Keratinocyte (primary cell): ENCODE data around the gene ZFYVE26. TPM values are rescaled to one million over a fixed set of nuclear protein-coding genes. Genes with fewer than 3 reads are reported as not detected.

Experiments
- DNase-seq: peaks from one replicate; pipeline ENCODE4 v3.0.0-alpha.2; 2011; ENCODE audit warnings: low read depth, missing footprints, low spot score
- FAIRE-seq: peaks from 2 replicates; lab custom pipeline; 2011; peaks lifted over from hg19 to GRCh38; lab: Jason Lieb, UNC
- H2AFZ ChIP-seq: 2 replicates; pipeline ENCODE4 v1.6.0; 2012; ENCODE audit warnings: low read length, control low read depth, inconsistent platforms; ENCODE audit not compliant: control insufficient read depth
- H3K27ac ChIP-seq: 2 replicates; pipeline ENCODE4 v1.5.1; 2011; ENCODE audit warnings: low read length; ENCODE audit not compliant: control insufficient read depth, insufficient read depth
- H3K27me3 ChIP-seq: 3 replicates; pipeline ENCODE4 v1.6.0; 2011; ENCODE audit warnings: low read length; ENCODE audit not compliant: control insufficient read depth, insufficient read depth; ENCODE audit errors: extremely low read depth
- H3K36me3 ChIP-seq, 2 experiments: 2 replicates in 1 of 2; 3 replicates in 1 of 2; pipeline ENCODE4 v1.5.1; 2011; ENCODE audit warnings: low read length in 2 of 2, mild to moderate bottlenecking in 1 of 2; ENCODE audit not compliant: control insufficient read depth in 2 of 2, insufficient read depth in 2 of 2; ENCODE audit errors: extremely low read depth in 1 of 2
- H3K4me1 ChIP-seq: 3 replicates; pipeline ENCODE4 v1.5.1; 2011; ENCODE audit warnings: low read length; ENCODE audit not compliant: control insufficient read depth, insufficient read depth; ENCODE audit errors: extremely low read depth
- H3K4me2 ChIP-seq: 3 replicates; pipeline ENCODE4 v1.6.0; 2011; ENCODE audit warnings: low read depth, low read length; ENCODE audit not compliant: control insufficient read depth, insufficient read depth; ENCODE audit errors: extremely low read depth
- H3K4me3 ChIP-seq, 3 experiments: fragments of 200-600 bp in 1 of 3; sonication (generic) in 1 of 3; 2 replicates in 2 of 3; 3 replicates in 1 of 3; pipeline ENCODE4 v1.5.1; 2011 to 2016; ENCODE audit warnings: low read length in 3 of 3, mild to moderate bottlenecking in 3 of 3, control low read depth in 2 of 3, inconsistent platforms in 1 of 3, low read depth in 1 of 3, mixed read lengths in 1 of 3, mixed run types in 1 of 3, moderate library complexity in 1 of 3; ENCODE audit not compliant: control insufficient read depth in 2 of 3, insufficient read depth in 2 of 3; ENCODE audit errors: extremely low read depth in 1 of 3
- H3K79me2 ChIP-seq: 2 replicates; pipeline ENCODE4 v1.6.0; 2012; ENCODE audit warnings: low read length; ENCODE audit not compliant: control insufficient read depth, insufficient read depth
- H3K9ac ChIP-seq: 3 replicates; pipeline ENCODE4 v1.6.0; 2011; ENCODE audit warnings: low read length; ENCODE audit not compliant: control insufficient read depth, insufficient read depth; ENCODE audit errors: extremely low read depth
- H3K9me1 ChIP-seq: 3 replicates; pipeline ENCODE4 v1.6.0; 2011; ENCODE audit warnings: low read length; ENCODE audit not compliant: control insufficient read depth, insufficient read depth; ENCODE audit errors: extremely low read depth
- H3K9me3 ChIP-seq: 2 replicates; pipeline ENCODE4 v1.5.1; 2012; ENCODE audit warnings: low read depth, low read length; ENCODE audit not compliant: control insufficient read depth
- H4K20me1 ChIP-seq: 3 replicates; pipeline ENCODE4 v1.6.0; 2011; ENCODE audit warnings: low read length; ENCODE audit not compliant: control insufficient read depth, insufficient read depth; ENCODE audit errors: extremely low read depth
- EZH2 ChIP-seq: IDR thresholded peaks from one replicate; pipeline ENCODE4 v1.6.1; 2012; ENCODE audit warnings: inconsistent platforms, mild to moderate bottlenecking, low read length, moderate library complexity
- dilution Hi-C: fragments of 300-500 bp; cut with MboI; formaldehyde crosslinking; loops from one replicate; pipeline ENCODE4 v1.7.0; 2020; ENCODE audit warnings: low sequenced_read_pairs; ENCODE audit not compliant: extremely low pct_ligation_motif_present
- polyA plus RNA-seq, 5 experiments: library from polyadenylated mRNA; depleted of rRNA in 3 of 5; stranded (reverse) in 3 of 5; stranded (forward) in 1 of 5; unstranded in 1 of 5; fragments of >200 nt; gene quantifications; 1 replicate in 1 of 5; 2 replicates in 3 of 5; 3 replicates in 1 of 5; pipeline versions ENCODE4 v1.2.1 to v1.2.3, GENCODE V29; 2011 to 2012; ENCODE audit warnings: missing spikeins in 2 of 5, low read depth in 1 of 5, low replicate concordance in 1 of 5
- TF ChIP-seq, protein P1 (sequence below), 3 experiments: IDR thresholded peaks in 1 of 3; conservative IDR thresholded peaks in 1 of 3; optimal IDR thresholded peaks in 1 of 3; 2 replicates in 2 of 3; 3 replicates in 1 of 3; pipeline versions ENCODE3 to v1.5.1; 2011; ENCODE audit warnings: low read length in 3 of 3, mild to moderate bottlenecking in 3 of 3, moderate library complexity in 2 of 3, control low read depth in 1 of 3, inconsistent platforms in 1 of 3; ENCODE audit not compliant: insufficient read depth in 2 of 3; ENCODE audit errors: extremely low read depth in 1 of 3

The ZFYVE26 gene
- polyA plus RNA-seq, 1 donor (not counting 4 experiments of a cell fraction or from before 2014, with no cell fraction given): 9.8 TPM

DNA sequence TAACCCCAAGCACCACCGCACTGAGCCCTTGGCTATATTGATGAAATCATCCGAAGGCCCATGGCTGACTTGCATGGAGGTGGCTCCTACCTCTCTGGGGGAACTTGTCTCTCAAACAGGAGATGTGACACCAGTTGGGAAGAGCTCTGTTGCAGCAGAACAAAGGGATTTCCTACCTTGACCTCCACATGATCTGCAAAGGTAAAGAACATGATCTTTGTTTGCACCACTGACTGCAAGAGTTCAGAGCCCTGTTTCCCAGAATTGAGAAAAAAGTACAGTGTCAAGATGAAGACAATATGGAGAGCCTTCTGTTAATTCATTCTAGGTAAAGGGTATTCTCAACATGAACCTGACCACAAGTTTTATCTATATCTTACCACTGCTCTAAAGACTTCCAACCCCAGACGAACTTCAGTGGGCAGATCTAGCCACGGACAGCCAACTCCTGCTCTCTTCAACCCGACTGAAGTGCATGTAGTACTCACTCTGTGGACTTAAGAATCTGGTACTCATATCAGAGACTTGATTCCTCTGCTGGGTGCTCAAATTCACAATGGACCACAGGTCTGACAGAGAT lies 32.1 kb downstream of the ZFYVE26 start:
- Histone ChIP-seq H3K4me2 (no peak overlapping the region), H3K4me3 (no peak overlapping the region), H3K9me1 (no peaks in the 10 kb centered on the region), H2AFZ (no peak overlapping the region), H4K20me1 (no peaks in the 10 kb centered on the region), H3K9me3 (no peaks in the 10 kb centered on the region), H3K36me3 (peaks cover 23 to 45% of the 10 kb centered on the region in 2 experiments), H3K27me3 (no peaks in the 10 kb centered on the region), H3K79me2 (no peaks in the 10 kb centered on the region), H3K9ac (no peak overlapping the region), H3K4me1 (no peaks in the 10 kb centered on the region), H3K27ac (no peak overlapping the region)
- FAIRE-seq (no peak), DNase-seq (no peak)
- TF ChIP-seq EZH2: no peak
- TF ChIP-seq, protein P1, sequence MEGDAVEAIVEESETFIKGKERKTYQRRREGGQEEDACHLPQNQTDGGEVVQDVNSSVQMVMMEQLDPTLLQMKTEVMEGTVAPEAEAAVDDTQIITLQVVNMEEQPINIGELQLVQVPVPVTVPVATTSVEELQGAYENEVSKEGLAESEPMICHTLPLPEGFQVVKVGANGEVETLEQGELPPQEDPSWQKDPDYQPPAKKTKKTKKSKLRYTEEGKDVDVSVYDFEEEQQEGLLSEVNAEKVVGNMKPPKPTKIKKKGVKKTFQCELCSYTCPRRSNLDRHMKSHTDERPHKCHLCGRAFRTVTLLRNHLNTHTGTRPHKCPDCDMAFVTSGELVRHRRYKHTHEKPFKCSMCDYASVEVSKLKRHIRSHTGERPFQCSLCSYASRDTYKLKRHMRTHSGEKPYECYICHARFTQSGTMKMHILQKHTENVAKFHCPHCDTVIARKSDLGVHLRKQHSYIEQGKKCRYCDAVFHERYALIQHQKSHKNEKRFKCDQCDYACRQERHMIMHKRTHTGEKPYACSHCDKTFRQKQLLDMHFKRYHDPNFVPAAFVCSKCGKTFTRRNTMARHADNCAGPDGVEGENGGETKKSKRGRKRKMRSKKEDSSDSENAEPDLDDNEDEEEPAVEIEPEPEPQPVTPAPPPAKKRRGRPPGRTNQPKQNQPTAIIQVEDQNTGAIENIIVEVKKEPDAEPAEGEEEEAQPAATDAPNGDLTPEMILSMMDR (optimal IDR thresholded peaks at IDR 0.05 in 1 of 3, IDR thresholded peaks at IDR 0.05 in 1 of 3, conservative IDR thresholded peaks at IDR 0.05 in 1 of 3; ENCODE audit: extremely low read depth in 1 of 3, insufficient read depth in 2 of 3, low read length in 3 of 3): no peak
- dilution Hi-C loops: no loop called here

DNA sequence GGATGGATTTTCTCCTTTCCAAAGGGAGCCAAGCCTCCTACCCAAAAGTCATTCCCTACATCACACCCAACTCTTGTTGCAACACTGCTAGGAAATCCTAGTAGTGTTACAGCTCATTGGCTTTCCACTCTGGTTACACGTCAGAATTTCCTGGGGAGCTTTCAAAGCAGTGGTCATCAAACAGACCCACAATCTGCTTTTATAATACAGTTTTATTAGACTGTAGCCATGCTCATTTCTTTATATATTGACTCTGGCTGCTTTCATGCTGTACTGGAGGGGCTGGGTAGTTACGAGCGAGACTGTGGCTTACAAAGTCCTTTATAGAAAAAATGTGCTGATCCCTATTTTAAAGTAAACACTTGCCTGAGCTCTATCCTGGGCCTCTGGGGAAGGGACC lies 34.3 kb downstream of the ZFYVE26 start:
- dilution Hi-C loops: no loop called here
- no peak overlapping the region for H3K4me2 ChIP-seq
- no peaks in the 10 kb centered on the region for H3K79me2 ChIP-seq
- peaks cover 29 to 47% of the 10 kb centered on the region in 2 experiments for H3K36me3 ChIP-seq
- DNase-seq (no peak), FAIRE-seq (no peak)
- no peaks in the 10 kb centered on the region for H4K20me1 ChIP-seq
- H3K4me1 ChIP-seq: no peaks in the 10 kb centered on the region
- TF ChIP-seq, protein P1 (optimal IDR thresholded peaks at IDR 0.05 in 1 of 3, IDR thresholded peaks at IDR 0.05 in 1 of 3, conservative IDR thresholded peaks at IDR 0.05 in 1 of 3; ENCODE audit: extremely low read depth in 1 of 3, insufficient read depth in 2 of 3, low read length in 3 of 3): no peak
- no peak for TF ChIP-seq EZH2
- H3K9me3 ChIP-seq: no peaks in the 10 kb centered on the region
- H3K27ac ChIP-seq: no peak overlapping the region
- no peaks in the 10 kb centered on the region for H3K9me1 ChIP-seq
- H2AFZ ChIP-seq: no peak overlapping the region
- no peak overlapping the region for H3K9ac ChIP-seq
- H3K4me3 ChIP-seq: no peak overlapping the region
- no peaks in the 10 kb centered on the region for H3K27me3 ChIP-seq
